CMK (cell line): ENCODE results near the gene LRP1B.

Source experiments
- DNase-seq: peaks from one replicate; pipeline ENCODE4 v3.0.0-alpha.2; 2010; ENCODE audit warnings: low read depth

LRP1B gene

GRCh38 chr2:141694180-141694579 lies 436.6 kb downstream of the LRP1B start:
- DNase-seq, result no peak

- no peak for DNase-seq
These were observed 438.0 kb downstream of the LRP1B start for GRCh38 chr2:141692829-141693228.

GRCh38 chr2:141676139-141676538 lies 454.7 kb downstream of the LRP1B start:
- DNase-seq, result no peak

- no peak for DNase-seq
These were observed 464.6 kb downstream of the LRP1B start for GRCh38 chr2:141666191-141666590.

- DNase-seq, result no peak
These were observed 470.6 kb downstream of the LRP1B start for GRCh38 chr2:141660232-141660631.

GRCh38 chr2:141654311-141654710 lies 476.5 kb downstream of the LRP1B start:
- no peak for DNase-seq

- DNase-seq, result no peak
These were observed 477.6 kb downstream of the LRP1B start for GRCh38 chr2:141653184-141653583.

GRCh38 chr2:141652308-141652707 lies 478.5 kb downstream of the LRP1B start:
- no peak for DNase-seq

- DNase-seq, result no peak
These were observed 483.5 kb downstream of the LRP1B start for GRCh38 chr2:141647353-141647752.

- no peak for DNase-seq
These were observed 489.4 kb downstream of the LRP1B start for GRCh38 chr2:141641462-141641861.

GRCh38 chr2:141639809-141640208 lies 491.0 kb downstream of the LRP1B start:
- no peak for DNase-seq

- no peak for DNase-seq
These were observed 497.7 kb downstream of the LRP1B start for GRCh38 chr2:141633132-141633531.

GRCh38 chr2:141630407-141630930 lies 500.3 kb downstream of the LRP1B start:
- no peak for DNase-seq

- DNase-seq, result no peak
These were observed 510.4 kb downstream of the LRP1B start for GRCh38 chr2:141620372-141620771.

- no peak for DNase-seq
These were observed 512.4 kb downstream of the LRP1B start for GRCh38 chr2:141618457-141618856.

GRCh38 chr2:141611981-141612380 lies 518.8 kb downstream of the LRP1B start:
- DNase-seq, result no peak

- DNase-seq, result no peak
These were observed 519.6 kb downstream of the LRP1B start for GRCh38 chr2:141611176-141611571.

- DNase-seq, result no peak
These were observed 520.1 kb downstream of the LRP1B start for GRCh38 chr2:141610564-141611175.

- DNase-seq, result no peak
These were observed 525.7 kb downstream of the LRP1B start for GRCh38 chr2:141605163-141605562.

- no peak for DNase-seq
These were observed 529.2 kb downstream of the LRP1B start for GRCh38 chr2:141601511-141602152.

GRCh38 chr2:141599721-141600120 lies 531.1 kb downstream of the LRP1B start:
- DNase-seq, result no peak

GRCh38 chr2:141598982-141599381 lies 531.8 kb downstream of the LRP1B start:
- DNase-seq, result no peak

GRCh38 chr2:141595316-141595920 lies 535.4 kb downstream of the LRP1B start:
- DNase-seq, result no peak
